Adrenal gland (tissue), 12 donors: ENCODE measurements around the gene DHRS4L2. TPM values are rescaled to one million over a fixed set of nuclear protein-coding genes. Genes with fewer than 3 reads are reported as not detected.
"Not testable (repeated sequence)": the region's sequence is repeated elsewhere in the genome, so short reads cannot be mapped to it uniquely, and the experiment has no call there.

Experiments
- DNase-seq, 7 donors: peaks; one replicate each; pipeline ENCODE4 v3.0.0-alpha.2; 2019 to 2020
- H3K27ac ChIP-seq, 5 donors: fragments of 200-600 bp; sonication (generic) in 4 of 5; 1 replicate in 3 of 5; 2 replicates in 2 of 5; pipeline versions ENCODE4 v1.5.1 to v1.8.0; 2016 to 2020; ENCODE audit warnings: mild to moderate bottlenecking in 1 of 5
- H3K27me3 ChIP-seq: fragments of 200-600 bp; 2 replicates; pipeline ENCODE4 v1.8.0; 2021
- H3K36me3 ChIP-seq, 2 donors: fragments of 200-600 bp; replicated peaks in 1 of 2; 1 replicate in 1 of 2; 2 replicates in 1 of 2; pipeline versions ENCODE4 v1.5.1 to v1.8.0; 2018 to 2022
- H3K4me1 ChIP-seq, 2 donors: fragments of 200-600 bp; replicated peaks in 1 of 2; 1 replicate in 1 of 2; 2 replicates in 1 of 2; pipeline versions ENCODE4 v1.5.1 to v1.8.0; 2018 to 2021
- H3K4me3 ChIP-seq, 4 donors: fragments of 200-600 bp; sonication (generic) in 3 of 4; one replicate each; pipeline ENCODE4 v1.5.1; 2016 to 2018
- H3K9me3 ChIP-seq, 3 donors: fragments of 200-600 bp; sonication (generic) in 1 of 3; replicated peaks in 1 of 3; 1 replicate in 2 of 3; 2 replicates in 1 of 3; pipeline versions ENCODE4 v1.5.1 to v1.8.0; 2016 to 2021
- CTCF ChIP-seq, 6 experiments: fragments of 450-650 bp in 4 of 6; fragments of 200-600 bp in 2 of 6; sonication (generic) in 1 of 6; IDR thresholded peaks; 1 replicate in 5 of 6; 2 replicates in 1 of 6; pipeline versions ENCODE4 v1.5.1 to v1.8.0; 2016 to 2021; ENCODE audit warnings: antibody characterized with exemption in 6 of 6, mild to moderate bottlenecking in 2 of 6, moderate library complexity in 1 of 6
- POLR2A ChIP-seq, 2 donors: fragments of 450-650 bp; IDR thresholded peaks; one replicate each; pipeline ENCODE4 v1.6.1; 2017; ENCODE audit warnings: antibody characterized with exemption in 2 of 2, mild to moderate bottlenecking in 2 of 2, moderate library complexity in 1 of 2
- WGBS, 4 donors: extraction: QIAGEN DNeasy Blood & Tissue Kit in 2 of 4; methylation state at CpG; one replicate each; pipeline versions ENCODE4 v1.1.5 to v1.1.7; 2013 to 2017; 5-methylcytosine and 5-hydroxymethylcytosine counted together
- intact Hi-C, 2 donors: fragments of 100-400 bp; cut with DNase I; formaldehyde crosslinking; loops; one replicate each; pipeline versions ENCODE4 v1.14.1 to v1.15.0; 2022 to 2023
- polyA plus RNA-seq, 3 donors: library from polyadenylated mRNA; stranded (reverse); fragments of 200-250 nt in 2 of 3; fragments of 350-450 nt in 1 of 3; fragmentation: Illumina TruSeq in 1 of 3; extraction: RNeasy Lipid Tissue Mini Kit (QIAGEN cat#74804) in 1 of 3; gene quantifications; one replicate each; pipeline ENCODE4 v1.2.3, GENCODE V29; 2013 to 2014
- total RNA-seq, 9 donors: library from RNA; depleted of rRNA in 4 of 9; stranded (reverse); fragments of >200 nt in 4 of 9; fragments of 120-200 nt in 1 of 9; fragmentation: NEBNext Ultra II Directional in 1 of 9; extraction: Animal tissue kit (Norgen Biotek cat#: 25700) in 1 of 9; gene quantifications; one replicate each; pipeline versions ENCODE4 v1.1.0 to v1.2.4, GENCODE V29; 2013 to 2023
- donor health status: healthy with polysubstance abuse.
- donor health status: Bipolar disorder and iron deficiency.
- donor health status: DM: yes; HTN: yes; CAD: no.
- donor health status: DM: no; HTN: no; CAD: no.
- donor health status: DM: no; HTN: no; CAD: no.
- donor health status: DM: yes; HTN: yes; CAD: no.

DHRS4L2 gene
- total and polyA plus RNA-seq, 12 donors: 14.8 to 56.4 (median 37.3) TPM

GRCh38 chr14:23942587-23942986 is 46.1 kb upstream of the DHRS4L2 start:
- intact Hi-C loops: no loop called here
- H3K4me3 ChIP-seq: no peak overlapping the region
- no peak for DNase-seq
- TF ChIP-seq CTCF (IDR thresholded peaks at IDR 0.05): no peak
- WGBS, 4 donors: 88 to 100% (median 95%) methylated on average over 4 to 7 of the region's 7 CpGs
- H3K36me3 ChIP-seq: no peaks in the 10 kb centered on the region
- no peaks in the 10 kb centered on the region for H3K27me3 ChIP-seq
- no peaks in the 10 kb centered on the region for H3K9me3 ChIP-seq
- H3K4me1 ChIP-seq: no peaks in the 10 kb centered on the region
- H3K27ac ChIP-seq: no peak overlapping the region

- intact Hi-C loops, DNase-seq, H3K27ac ChIP-seq, H3K36me3 ChIP-seq, H3K4me3 ChIP-seq, H3K9me3 ChIP-seq, H3K27me3 ChIP-seq, H3K4me1 ChIP-seq: not testable (repeated sequence)
- 69 to 95% (median 84%) methylated on average over 2 of the region's 2 CpGs for WGBS, 4 donors
Observed at GRCh38 chr14:23949069-23949468, 39.7 kb upstream of the DHRS4L2 start.

DNA sequence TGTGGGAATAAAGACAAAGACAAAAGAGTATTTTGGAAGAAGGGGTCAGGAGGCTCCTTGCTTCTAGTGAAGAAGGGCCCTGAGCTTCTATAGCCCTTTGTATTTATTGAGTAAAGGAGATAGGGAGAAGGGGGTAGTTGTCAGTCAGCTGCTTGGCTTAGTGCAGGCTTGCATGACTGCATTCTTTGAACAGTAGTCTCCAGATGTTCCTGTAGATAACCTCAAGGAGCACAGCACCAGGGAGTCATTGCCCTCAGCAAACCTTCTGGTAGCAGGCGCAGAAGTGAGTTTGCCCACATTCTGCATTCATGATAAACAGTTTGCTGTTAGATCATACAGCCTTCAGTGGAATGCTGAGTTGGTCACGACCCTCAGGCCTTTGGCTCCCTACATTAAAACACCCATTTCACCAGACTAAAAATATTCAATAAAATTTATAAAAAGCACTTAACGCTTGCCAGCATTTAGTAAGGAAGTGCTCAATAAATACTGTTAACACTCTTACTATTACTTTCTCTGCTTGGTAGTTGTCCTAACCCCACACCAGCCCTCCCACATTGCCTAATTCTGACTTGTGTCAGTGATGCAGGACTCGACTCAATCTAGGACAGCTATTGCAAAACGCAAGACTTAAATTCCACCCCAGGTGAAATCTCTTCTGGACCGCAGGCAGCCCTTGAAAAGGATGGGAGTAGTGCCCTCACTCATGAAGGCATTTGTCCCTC is 38.2 kb upstream of the DHRS4L2 start:
- no peak for TF ChIP-seq CTCF (IDR thresholded peaks at IDR 0.05)
- TF ChIP-seq POLR2A (IDR thresholded peaks at IDR 0.05): no peak
- 94 to 98% (median 96%) methylated on average over 6 of the region's 6 CpGs for WGBS, 4 donors
- Histone ChIP-seq H3K27me3 (no peaks in the 10 kb centered on the region), H3K4me3 (no peak overlapping the region), H3K9me3 (no peaks in the 10 kb centered on the region), H3K4me1 (peaks cover 7 to 18% of the 10 kb centered on the region in 2 donors), H3K27ac (no peak overlapping the region), H3K36me3 (no peaks in the 10 kb centered on the region)
- intact Hi-C loops: no loop called here
- no peak for DNase-seq

GRCh38 chr14:23951136-23951466 is 37.6 kb upstream of the DHRS4L2 start:
- H3K36me3 ChIP-seq, H3K27me3 ChIP-seq, intact Hi-C loops, DNase-seq, H3K9me3 ChIP-seq, H3K27ac ChIP-seq, H3K4me3 ChIP-seq: not testable (repeated sequence)
- H3K4me1 ChIP-seq: peaks cover 7 to 18% of the 10 kb centered on the region in 2 donors
- WGBS, 4 donors: 84 to 98% (median 95%) methylated on average over 3 of the region's 3 CpGs

DNA sequence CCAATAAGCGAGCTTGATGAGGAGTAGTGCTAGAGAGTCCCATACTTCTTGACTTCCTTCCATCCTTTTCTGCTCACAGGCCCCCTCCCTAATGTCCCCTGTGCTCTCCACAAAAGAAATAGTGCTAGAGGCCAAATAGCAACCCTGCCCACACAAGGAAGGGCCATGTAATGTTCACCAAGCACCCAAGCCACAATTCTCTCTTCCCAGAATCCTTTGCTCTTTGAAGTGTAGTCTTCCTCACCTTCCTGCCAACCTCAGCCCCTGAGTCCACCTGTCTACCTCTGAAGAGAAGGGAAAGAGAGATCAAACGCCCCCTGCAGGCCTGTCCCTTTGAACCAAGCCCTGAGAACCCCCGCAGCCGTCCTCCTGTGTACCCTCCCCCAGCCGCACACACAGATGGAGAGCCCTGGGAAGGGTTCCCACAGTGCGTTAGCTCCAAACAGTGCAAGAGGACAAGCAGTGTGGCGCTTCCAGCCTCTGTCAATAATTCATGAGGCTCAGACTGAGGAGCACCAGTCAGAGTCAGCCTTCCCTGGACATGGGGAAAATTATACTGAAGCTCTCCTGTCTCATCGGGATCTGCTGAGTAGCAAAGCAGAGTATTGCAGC is 37.0 kb upstream of the DHRS4L2 start:
- DNase-seq: no peak
- WGBS, 4 donors: 72 to 81% (median 76%) methylated on average over 8 of the region's 8 CpGs
- Histone ChIP-seq H3K4me3 (no peak overlapping the region), H3K27ac (no peak overlapping the region), H3K27me3 (no peaks in the 10 kb centered on the region), H3K9me3 (no peaks in the 10 kb centered on the region), H3K4me1 (peaks cover 7 to 18% of the 10 kb centered on the region in 2 donors), H3K36me3 (peaks cover 0 to 5% of the 10 kb centered on the region in 2 donors)
- intact Hi-C loops: no loop called here
- no peak for TF ChIP-seq POLR2A (IDR thresholded peaks at IDR 0.05)
- no peak for TF ChIP-seq CTCF (IDR thresholded peaks at IDR 0.05)

DNA sequence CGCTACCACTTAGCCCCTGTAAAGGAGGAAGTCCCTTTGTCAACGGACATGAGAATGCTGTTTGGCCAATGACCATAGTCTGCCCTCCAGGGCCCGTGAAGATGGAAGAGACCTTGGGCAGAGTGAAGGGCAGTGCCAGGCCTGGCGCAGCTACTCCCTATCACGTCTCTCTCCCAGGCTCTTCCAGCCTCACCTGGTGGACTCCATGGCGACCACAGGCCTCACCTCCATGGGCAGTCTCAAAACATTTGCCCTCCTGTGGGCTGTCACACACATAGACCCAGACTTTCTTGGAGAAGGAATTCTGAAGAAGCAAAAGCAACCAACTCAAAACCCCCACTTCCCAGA is 35.6 kb upstream of the DHRS4L2 start:
- peak in 1 of 7 donors; percentile 26 for DNase-seq
- intact Hi-C loops, H3K27me3 ChIP-seq, H3K36me3 ChIP-seq, H3K9me3 ChIP-seq: not testable (repeated sequence)
- 30 to 40% (median 35%) methylated on average over 3 to 6 of the region's 6 CpGs for WGBS, 4 donors
- Histone ChIP-seq H3K27ac (peak overlapping the region in 3 of 5 donors; percentile 75 to 93 (median 78)), H3K4me1 (peaks cover 7 to 18% of the 10 kb centered on the region in 2 donors), H3K4me3 (peak overlapping the region in 3 of 4 donors; percentile 17 to 86 (median 57))
